Choroid plexus epithelial cell (primary cell): ENCODE results near the gene NEMP2.
"Not testable (repeated sequence)": the region's sequence is repeated elsewhere in the genome, so short reads cannot be mapped to it uniquely, and the experiment has no call there.

ENCODE experiments used
- DNase-seq: peaks from one replicate; pipeline ENCODE4 v3.0.0-alpha.2; 2010; ENCODE audit warnings: low read depth
- H3K4me3 ChIP-seq: 2 replicates; pipeline ENCODE4 v1.5.1; 2011; ENCODE audit warnings: low read depth, mild to moderate bottlenecking, control low read depth, low read length, moderate library complexity
- TF ChIP-seq, protein P1 (sequence below): conservative IDR thresholded peaks from 2 replicates; pipeline ENCODE4 v1.5.1; 2011; ENCODE audit warnings: low read depth, mild to moderate bottlenecking, control low read depth, inconsistent platforms, low read length, moderate library complexity

NEMP2 gene

DNA sequence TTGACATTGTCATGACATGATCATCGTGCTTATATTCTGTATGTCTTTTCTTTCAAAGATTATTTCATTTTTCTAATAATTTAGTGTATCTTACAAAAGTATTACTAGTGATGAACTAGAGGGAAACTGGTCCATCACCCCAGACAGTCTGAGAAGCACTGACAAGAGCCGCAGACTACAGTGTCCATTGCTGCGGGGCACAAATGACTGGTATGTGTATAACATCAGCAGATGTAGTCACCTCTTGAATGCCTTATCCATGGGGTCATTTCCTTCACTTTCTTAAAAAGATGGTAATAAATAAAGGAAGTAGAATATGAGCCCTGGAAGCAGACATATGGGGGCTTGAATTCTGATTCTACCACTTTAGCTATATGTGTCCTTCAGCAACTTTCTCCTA lies 29.6 kb downstream of the NEMP2 start:
- DNase-seq = no peak
- no peak overlapping the region for H3K4me3 ChIP-seq
- TF ChIP-seq, protein P1, sequence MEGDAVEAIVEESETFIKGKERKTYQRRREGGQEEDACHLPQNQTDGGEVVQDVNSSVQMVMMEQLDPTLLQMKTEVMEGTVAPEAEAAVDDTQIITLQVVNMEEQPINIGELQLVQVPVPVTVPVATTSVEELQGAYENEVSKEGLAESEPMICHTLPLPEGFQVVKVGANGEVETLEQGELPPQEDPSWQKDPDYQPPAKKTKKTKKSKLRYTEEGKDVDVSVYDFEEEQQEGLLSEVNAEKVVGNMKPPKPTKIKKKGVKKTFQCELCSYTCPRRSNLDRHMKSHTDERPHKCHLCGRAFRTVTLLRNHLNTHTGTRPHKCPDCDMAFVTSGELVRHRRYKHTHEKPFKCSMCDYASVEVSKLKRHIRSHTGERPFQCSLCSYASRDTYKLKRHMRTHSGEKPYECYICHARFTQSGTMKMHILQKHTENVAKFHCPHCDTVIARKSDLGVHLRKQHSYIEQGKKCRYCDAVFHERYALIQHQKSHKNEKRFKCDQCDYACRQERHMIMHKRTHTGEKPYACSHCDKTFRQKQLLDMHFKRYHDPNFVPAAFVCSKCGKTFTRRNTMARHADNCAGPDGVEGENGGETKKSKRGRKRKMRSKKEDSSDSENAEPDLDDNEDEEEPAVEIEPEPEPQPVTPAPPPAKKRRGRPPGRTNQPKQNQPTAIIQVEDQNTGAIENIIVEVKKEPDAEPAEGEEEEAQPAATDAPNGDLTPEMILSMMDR = no peak

DNA sequence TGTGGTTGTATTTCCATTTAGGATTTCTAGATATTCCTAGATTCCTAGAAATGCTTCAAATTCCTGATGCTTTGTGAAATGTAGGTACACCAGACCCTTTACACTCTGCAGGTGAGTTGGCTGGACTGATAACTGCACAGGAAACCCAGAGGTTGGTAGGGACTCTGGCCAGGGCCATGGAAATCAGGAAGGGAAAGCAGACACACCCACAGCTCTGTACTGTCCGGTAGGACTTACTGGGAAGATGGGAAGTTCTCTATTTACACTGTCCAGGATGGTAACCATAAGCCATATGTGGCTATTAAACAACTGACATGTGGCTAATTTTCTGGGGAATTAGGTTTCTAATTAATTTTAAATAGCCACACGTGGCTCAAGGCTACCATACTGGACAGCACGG lies 31.4 kb downstream of the NEMP2 start:
- TF ChIP-seq, protein P1 = no peak
- no peak for DNase-seq
- H3K4me3 ChIP-seq = no peak overlapping the region

DNA sequence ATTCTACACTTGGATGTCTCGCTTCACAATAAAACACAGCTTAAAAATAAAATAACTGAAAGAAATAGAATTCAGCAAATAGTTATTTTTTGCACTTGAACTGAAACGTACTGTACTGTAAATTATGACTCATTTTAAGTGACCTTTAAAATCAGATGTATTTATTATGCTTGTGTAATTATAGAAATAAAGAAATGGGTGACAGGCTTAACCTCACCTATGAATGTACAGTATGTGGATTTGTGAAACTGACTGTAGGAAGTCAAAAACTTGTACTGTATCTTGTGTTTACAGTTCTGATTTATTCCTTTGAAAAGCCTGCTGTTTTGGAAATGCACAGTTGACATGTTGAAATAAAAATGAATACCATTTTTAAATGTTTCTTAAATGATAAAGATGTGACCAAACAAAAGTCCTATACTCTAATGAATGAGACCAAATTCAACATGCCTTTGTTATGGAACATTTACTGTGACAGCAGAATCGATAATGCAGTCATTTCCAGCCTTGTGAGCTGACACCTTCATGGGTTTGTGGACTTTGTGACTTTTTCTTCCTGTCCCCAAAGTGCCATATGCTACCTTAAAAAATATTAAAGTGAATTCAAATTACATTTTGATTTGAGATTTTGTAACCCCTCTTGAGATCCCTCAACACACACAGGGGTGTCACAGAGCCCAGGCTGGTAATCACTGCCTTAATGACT lies 32.7 kb downstream of the NEMP2 start:
- TF ChIP-seq, protein P1 = no peak
- H3K4me3 ChIP-seq = no peak overlapping the region
- no peak for DNase-seq

DNA sequence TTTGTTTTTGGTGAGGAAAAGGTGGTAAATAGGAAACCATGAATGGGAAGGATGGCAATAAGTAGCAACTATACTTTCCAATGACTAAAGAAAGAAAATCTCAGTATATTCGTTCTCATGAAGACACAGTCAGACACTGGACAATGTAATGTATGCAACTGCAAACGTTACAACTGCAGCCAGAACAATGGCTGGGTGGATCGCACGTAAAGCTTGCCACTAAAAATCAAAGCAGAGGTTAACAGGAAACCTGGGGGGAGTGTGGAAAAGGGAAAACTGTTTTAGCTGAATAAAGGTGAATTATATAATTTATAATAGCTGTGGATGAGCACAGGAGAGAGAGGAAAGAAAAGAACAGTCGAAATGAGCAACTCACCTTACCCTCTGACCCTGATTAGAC lies 33.3 kb downstream of the NEMP2 start:
- no peak for DNase-seq
- H3K4me3 ChIP-seq = no peak overlapping the region
- TF ChIP-seq, protein P1 = no peak

DNA sequence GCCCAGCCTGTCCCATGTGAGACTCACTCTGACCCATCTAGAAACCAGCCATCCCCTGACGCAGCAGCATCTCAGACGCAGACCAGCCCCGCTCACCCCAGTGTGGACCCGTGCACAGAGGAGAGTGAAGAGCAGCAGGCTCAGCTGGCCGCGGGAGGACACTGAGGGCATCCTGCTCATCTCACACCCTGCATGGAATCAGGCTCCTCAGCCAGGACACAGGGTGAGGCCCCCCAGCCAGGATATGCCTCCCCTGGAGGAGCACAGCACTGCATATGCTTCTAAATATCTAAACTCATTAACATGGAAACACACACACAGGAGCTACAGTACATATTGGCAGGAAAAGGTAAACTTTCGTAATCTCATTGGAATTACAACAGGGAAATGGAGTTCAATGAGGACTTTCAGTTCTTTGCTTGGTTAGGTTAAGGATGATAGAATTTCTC lies 34.4 kb downstream of the NEMP2 start:
- DNase-seq = peak; percentile 20
- no peak overlapping the region for H3K4me3 ChIP-seq
- TF ChIP-seq, protein P1 = no peak

DNA sequence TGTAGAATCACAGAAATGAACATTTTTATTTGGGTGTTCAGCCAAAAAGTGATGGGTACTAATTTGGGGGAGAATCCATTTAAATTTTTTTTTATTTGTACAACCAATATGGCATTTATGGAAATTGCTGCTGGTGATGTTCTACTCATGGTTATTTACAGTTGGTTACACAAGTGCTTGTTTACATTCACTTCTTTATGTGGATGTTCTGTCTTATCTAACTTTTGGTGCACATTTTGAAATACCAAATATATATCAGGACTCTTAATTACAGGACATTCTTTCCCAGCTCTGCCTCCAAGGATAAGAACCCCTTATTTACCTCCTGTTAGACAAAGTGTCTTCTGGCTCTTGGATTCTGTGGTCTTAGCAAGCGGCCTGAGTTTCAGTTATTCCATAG lies 35.2 kb downstream of the NEMP2 start:
- TF ChIP-seq, protein P1 = no peak
- H3K4me3 ChIP-seq = no peak overlapping the region
- no peak for DNase-seq

DNA sequence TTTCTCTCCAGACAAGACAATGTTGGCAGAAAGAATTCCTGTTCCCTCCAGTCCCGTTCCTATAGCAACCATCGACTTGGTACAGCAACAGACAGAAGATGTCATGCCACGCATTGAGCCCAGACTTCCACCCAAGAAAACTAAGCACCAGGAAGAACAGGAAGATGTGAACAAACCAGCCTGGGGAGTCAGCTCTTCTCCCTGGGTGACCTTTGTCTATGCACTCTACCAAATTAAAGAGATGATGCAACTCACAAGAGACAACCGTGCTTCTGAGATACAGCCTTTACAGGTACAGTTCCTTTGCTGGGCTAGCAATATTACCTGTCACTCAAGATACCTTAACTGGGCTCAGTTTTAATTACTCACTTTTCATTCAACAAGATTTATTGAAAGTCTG lies 37.1 kb downstream of the NEMP2 start:
- no peak for DNase-seq
- TF ChIP-seq, protein P1 = no peak
- H3K4me3 ChIP-seq = no peak overlapping the region

DNA sequence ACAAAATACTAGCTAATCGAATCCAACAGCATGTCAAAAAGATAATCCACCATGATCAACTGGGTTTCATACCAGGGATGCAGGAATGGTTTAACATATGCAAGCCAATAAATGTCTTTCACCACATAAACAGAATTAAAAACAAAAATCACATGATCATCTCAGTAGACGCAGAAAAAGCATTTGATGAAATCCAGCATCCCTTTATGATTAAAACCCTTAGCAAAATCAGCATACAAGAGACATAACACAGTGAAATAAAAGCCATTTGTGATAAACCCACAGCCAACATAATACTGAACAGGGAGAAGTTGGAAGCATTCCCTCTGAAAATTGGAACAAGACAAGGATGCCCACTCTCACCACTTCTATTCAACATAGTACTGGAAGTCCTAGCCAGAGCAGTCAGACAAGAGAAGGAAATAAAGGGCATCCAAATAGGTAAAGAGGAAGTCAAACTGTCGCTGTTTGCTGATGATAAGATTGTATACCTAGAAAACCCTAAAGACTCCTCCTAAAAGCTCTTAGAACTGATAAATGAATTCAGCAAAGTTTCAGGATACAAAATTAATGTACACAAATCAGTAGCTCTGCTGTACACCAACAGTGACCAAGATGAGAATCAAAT lies 39.8 kb downstream of the NEMP2 start:
- not testable (repeated sequence) for H3K4me3 ChIP-seq, DNase-seq
